Stimulated activated CD8-positive, alpha-beta memory T cell treated with anti-CD3 and anti-CD28 coated beads, Interleukin-15, amount 100 ng/mL, for 24 hours (primary cell): ENCODE results near the gene ATF6.

Source experiments
- DNase-seq: peaks from one replicate; pipeline ENCODE4 v3.0.0-alpha.2; 2020; ENCODE audit warnings: low read depth

ATF6 gene

GRCh38 chr1:161972828-161973227, 206.7 kb downstream of the ATF6 start:
- DNase-seq = no peak

- DNase-seq = no peak
These were observed 208.1 kb downstream of the ATF6 start for GRCh38 chr1:161973924-161974845.

GRCh38 chr1:161978011-161978790, 212.1 kb downstream of the ATF6 start:
- no peak for DNase-seq

GRCh38 chr1:161981126-161981525, 215.0 kb downstream of the ATF6 start:
- DNase-seq = no peak

- no peak for DNase-seq
These were observed 215.8 kb downstream of the ATF6 start for GRCh38 chr1:161981735-161982506.

- no peak for DNase-seq
These were observed 216.4 kb downstream of the ATF6 start for GRCh38 chr1:161982507-161982895.

GRCh38 chr1:161982917-161983316, 216.8 kb downstream of the ATF6 start:
- DNase-seq = no peak

GRCh38 chr1:161983725-161984124, 217.6 kb downstream of the ATF6 start:
- no peak for DNase-seq

GRCh38 chr1:161985301-161985822, 219.2 kb downstream of the ATF6 start:
- no peak for DNase-seq

- DNase-seq = no peak
These were observed 220.2 kb downstream of the ATF6 start for GRCh38 chr1:161986328-161986727.

GRCh38 chr1:161987303-161987702, 221.2 kb downstream of the ATF6 start:
- no peak for DNase-seq

GRCh38 chr1:161987872-161988271, 221.8 kb downstream of the ATF6 start:
- no peak for DNase-seq

- no peak for DNase-seq
These were observed 222.3 kb downstream of the ATF6 start for GRCh38 chr1:161988413-161988812.

- DNase-seq = no peak
These were observed 223.0 kb downstream of the ATF6 start for GRCh38 chr1:161989108-161989507.

GRCh38 chr1:161989786-161990185, 223.7 kb downstream of the ATF6 start:
- DNase-seq = no peak

- DNase-seq = no peak
These were observed 227.5 kb downstream of the ATF6 start for GRCh38 chr1:161993576-161993975.

- DNase-seq = no peak
These were observed 228.1 kb downstream of the ATF6 start for GRCh38 chr1:161994175-161994668.

- no peak for DNase-seq
These were observed 231.0 kb downstream of the ATF6 start for GRCh38 chr1:161997152-161997551.

GRCh38 chr1:161998811-161999210, 232.7 kb downstream of the ATF6 start:
- no peak for DNase-seq

GRCh38 chr1:161999301-162000052, 233.4 kb downstream of the ATF6 start:
- DNase-seq = no peak

- DNase-seq = no peak
These were observed 233.9 kb downstream of the ATF6 start for GRCh38 chr1:162000053-162000420.
